Body of pancreas (tissue), 4 donors: ENCODE data around the gene LRRK1. TPM values are rescaled to one million over a fixed set of nuclear protein-coding genes. Genes with fewer than 3 reads are reported as not detected.
A peak's percentile ranks its signal among the peaks of the same experiment; 100 is the strongest.
"Not testable (repeated sequence)": the region's sequence is repeated elsewhere in the genome, so short reads cannot be mapped to it uniquely, and the experiment has no call there.

Source experiments
- ATAC-seq: fragments of 150-250 bp; one replicate; pipeline ENCODE4 v1.9.1; 2016
- DNase-seq, 4 donors: peaks; one replicate each; pipeline ENCODE4 v3.0.0-alpha.2; 2019
- H3K27ac ChIP-seq, 4 donors: fragments of 200-600 bp; sonication (generic); 1 replicate in 3 of 4; 2 replicates in 1 of 4; pipeline versions ENCODE4 v1.5.1 to v1.6.1; 2016 to 2019; ENCODE audit warnings: mild to moderate bottlenecking in 1 of 4, mixed read lengths in 1 of 4, moderate library complexity in 1 of 4
- H3K27me3 ChIP-seq, 2 donors: fragments of 200-600 bp; sonication (generic); one replicate each; pipeline ENCODE4 v1.6.0; 2016; ENCODE audit warnings: mild to moderate bottlenecking in 1 of 2
- H3K36me3 ChIP-seq, 2 donors: fragments of 200-600 bp; sonication (generic); replicated peaks in 1 of 2; 2 replicates each; pipeline ENCODE4 v1.5.1; 2016; ENCODE audit warnings: low read depth in 2 of 2; ENCODE audit not compliant: insufficient read depth in 1 of 2
- H3K4me1 ChIP-seq: fragments of 200-600 bp; sonication (generic); one replicate; pipeline ENCODE4 v1.6.0; 2016
- H3K4me3 ChIP-seq, 2 donors: fragments of 200-600 bp; sonication (generic); 1 replicate in 1 of 2; 2 replicates in 1 of 2; pipeline ENCODE4 v1.5.1; 2016 to 2019
- H3K9me3 ChIP-seq, 3 donors: fragments of 200-600 bp; sonication (generic); 1 replicate in 2 of 3; 2 replicates in 1 of 3; pipeline ENCODE4 v1.5.1; 2016
- CTCF ChIP-seq, 7 experiments: fragments of 450-650 bp in 4 of 7; fragments of 200-600 bp in 3 of 7; sonication (generic) in 3 of 7; IDR thresholded peaks; one replicate each; pipeline ENCODE4 v1.5.1; 2016 to 2019; ENCODE audit warnings: antibody characterized with exemption in 7 of 7
- POLR2A ChIP-seq, 3 donors: fragments of 450-650 bp; IDR thresholded peaks; one replicate each; pipeline ENCODE4 v1.6.1; 2016; ENCODE audit warnings: antibody characterized with exemption in 3 of 3, mild to moderate bottlenecking in 2 of 3
- whole genome bisulfite sequencing, 2 donors: methylation state at CpG; one replicate each; pipeline ENCODE4 v1.1.5; 2017; 5-methylcytosine and 5-hydroxymethylcytosine counted together
- intact Hi-C: fragments of 100-400 bp; cut with DNase I; formaldehyde crosslinking; loops from one replicate; pipeline ENCODE4 v1.15.1; 2023
- total RNA-seq, 2 donors: library from RNA; depleted of rRNA; stranded (reverse); fragments of >200 nt; gene quantifications; one replicate each; pipeline ENCODE4 v1.1.0, GENCODE V29; 2016

The LRRK1 gene
- total RNA-seq, 2 donors from 2014 or later, result 12.2 to 14.0 TPM

- H3K36me3 ChIP-seq, result no peaks in the 10 kb centered on the region
- H3K27ac ChIP-seq, result no peak overlapping the region
- no peak overlapping the region for H3K4me3 ChIP-seq
- no peaks in the 10 kb centered on the region for H3K9me3 ChIP-seq
- WGBS, 2 donors, result 81% methylated on average over 4 of the region's 4 CpGs
- ATAC-seq (no peak), DNase-seq (no peak)
- H3K27me3 ChIP-seq, result no peaks in the 10 kb centered on the region
- TF ChIP-seq CTCF (IDR thresholded peaks at IDR 0.05) (no peak), POLR2A (IDR thresholded peaks at IDR 0.05) (no peak)
- intact Hi-C loops, result no loop called here
- peaks cover 10% of the 10 kb centered on the region for H3K4me1 ChIP-seq
Measured at GRCh38 chr15:101069654-101069973, 150.5 kb downstream of the LRRK1 start.

- Histone ChIP-seq H3K4me3 (no peak overlapping the region), H3K27ac (peak overlapping the region in 2 of 4 donors; percentile 21 to 51), H3K9me3 (no peaks in the 10 kb centered on the region), H3K4me1 (peaks cover 7% of the 10 kb centered on the region), H3K36me3 (no peaks in the 10 kb centered on the region), H3K27me3 (no peaks in the 10 kb centered on the region)
- ATAC-seq (no peak), DNase-seq (no peak)
- WGBS, 2 donors, result 82 to 89% methylated on average over 6 of the region's 6 CpGs
- TF ChIP-seq CTCF (IDR thresholded peaks at IDR 0.05) (no peak), POLR2A (IDR thresholded peaks at IDR 0.05) (no peak)
- intact Hi-C loops, result no loop called here
Measured at GRCh38 chr15:101070024-101070423, 150.9 kb downstream of the LRRK1 start.

- intact Hi-C loops, result no loop called here
- ATAC-seq (peak; percentile 58), DNase-seq (no peak)
- 72% methylated on average over 5 to 6 of the region's 6 CpGs for WGBS, 2 donors
- Histone ChIP-seq H3K4me1 (peaks cover 7% of the 10 kb centered on the region), H3K27ac (peak overlapping the region in 2 of 4 donors; percentile 21 to 51), H3K9me3 (no peaks in the 10 kb centered on the region), H3K4me3 (no peak overlapping the region), H3K36me3 (no peaks in the 10 kb centered on the region), H3K27me3 (no peaks in the 10 kb centered on the region)
- TF ChIP-seq POLR2A (IDR thresholded peaks at IDR 0.05), result no peak
- no peak for TF ChIP-seq CTCF (IDR thresholded peaks at IDR 0.05)
Measured at GRCh38 chr15:101070502-101071273, 151.5 kb downstream of the LRRK1 start.

- Histone ChIP-seq H3K36me3 (no peaks in the 10 kb centered on the region), H3K27me3 (no peaks in the 10 kb centered on the region), H3K4me1 (peaks cover 7% of the 10 kb centered on the region), H3K9me3 (no peaks in the 10 kb centered on the region), H3K4me3 (no peak overlapping the region), H3K27ac (no peak overlapping the region)
- ATAC-seq, result no peak
- no peak for DNase-seq
- no peak for TF ChIP-seq CTCF (IDR thresholded peaks at IDR 0.05)
- intact Hi-C loops, result no loop called here
- WGBS, 2 donors, result 90 to 96% methylated on average over 10 of the region's 10 CpGs
Measured at GRCh38 chr15:101071651-101072050, 152.5 kb downstream of the LRRK1 start.

- 96 to 98% methylated on average over 4 of the region's 4 CpGs for WGBS, 2 donors
- intact Hi-C loops, DNase-seq, H3K36me3 ChIP-seq, H3K4me1 ChIP-seq, H3K27me3 ChIP-seq, H3K9me3 ChIP-seq, H3K27ac ChIP-seq, ATAC-seq, H3K4me3 ChIP-seq: not testable (repeated sequence)
Measured at GRCh38 chr15:101072235-101072634, 153.1 kb downstream of the LRRK1 start.

GRCh38 chr15:101077806-101078668 lies 158.9 kb downstream of the LRRK1 start:
- DNase-seq, ATAC-seq, H3K9me3 ChIP-seq, H3K36me3 ChIP-seq, H3K4me3 ChIP-seq, H3K4me1 ChIP-seq, intact Hi-C loops, H3K27ac ChIP-seq, H3K27me3 ChIP-seq: not testable (repeated sequence)
- 85 to 87% methylated on average over 15 of the region's 15 CpGs for WGBS, 2 donors
